ENCODE results near the gene CCDC51. TPM values are rescaled to one million over a fixed set of nuclear protein-coding genes. Genes with fewer than 3 reads are reported as not detected.

Gene CCDC51
- total and polyA plus RNA-seq, 2 donors from 2014 or later: 13.8 to 32.8 TPM

DNA sequence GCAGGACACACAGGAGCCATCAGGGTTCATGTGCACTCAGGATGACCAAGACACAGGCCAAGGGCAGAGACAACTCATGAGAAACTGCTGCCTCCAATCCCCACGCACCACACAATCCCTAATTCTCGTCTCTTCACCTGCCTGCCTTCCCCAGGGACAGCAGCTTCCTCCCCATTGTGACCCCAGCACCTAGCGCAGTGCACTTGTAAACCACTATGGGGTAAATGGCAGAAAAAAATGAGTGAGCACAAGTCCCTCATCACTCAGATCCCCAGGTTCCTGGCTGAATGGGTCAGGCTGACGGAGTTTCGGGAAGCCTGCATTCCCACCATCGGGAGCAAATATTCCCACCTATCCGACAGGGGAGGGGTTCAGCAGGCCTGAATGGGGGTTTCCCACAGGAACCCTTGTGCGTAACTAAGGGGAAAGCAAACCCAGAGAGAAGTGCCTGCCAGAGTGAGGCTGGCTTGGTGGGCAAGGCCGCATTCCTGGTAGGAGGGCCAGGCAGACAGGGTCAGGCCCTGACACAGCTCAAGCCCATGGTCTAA is 28.8 kb downstream of the CCDC51 start:
- Histone ChIP-seq H3K9me3 (ENCODE audit: control insufficient read depth in 2 of 3, insufficient read depth in 1 of 3, low read length in 3 of 3) (no peaks in the 10 kb centered on the region), H3K36me3 (ENCODE audit: control insufficient read depth in 2 of 3, insufficient read depth in 3 of 3, low read length in 3 of 3) (peaks cover 4 to 77% (median 66%) of the 10 kb centered on the region in 3 donors), H3K4me1 (ENCODE audit: control insufficient read depth in 2 of 3, insufficient read depth in 2 of 3, low read depth in 1 of 3, low read length in 3 of 3) (no peaks in the 10 kb centered on the region), H3K9ac (ENCODE audit: low read length in 3 of 3) (no peak overlapping the region), H3K27me3 (ENCODE audit: control insufficient read depth, insufficient read depth, low read length) (no peaks in the 10 kb centered on the region), H3K4me3 (ENCODE audit: low read length in 3 of 3) (no peak overlapping the region), H3K27ac (ENCODE audit: low read depth in 2 of 2, low read length in 2 of 2) (no peak overlapping the region)
- intact Hi-C loops (cut with DNase I): no loop called here
- TF ChIP-seq, protein P1, sequence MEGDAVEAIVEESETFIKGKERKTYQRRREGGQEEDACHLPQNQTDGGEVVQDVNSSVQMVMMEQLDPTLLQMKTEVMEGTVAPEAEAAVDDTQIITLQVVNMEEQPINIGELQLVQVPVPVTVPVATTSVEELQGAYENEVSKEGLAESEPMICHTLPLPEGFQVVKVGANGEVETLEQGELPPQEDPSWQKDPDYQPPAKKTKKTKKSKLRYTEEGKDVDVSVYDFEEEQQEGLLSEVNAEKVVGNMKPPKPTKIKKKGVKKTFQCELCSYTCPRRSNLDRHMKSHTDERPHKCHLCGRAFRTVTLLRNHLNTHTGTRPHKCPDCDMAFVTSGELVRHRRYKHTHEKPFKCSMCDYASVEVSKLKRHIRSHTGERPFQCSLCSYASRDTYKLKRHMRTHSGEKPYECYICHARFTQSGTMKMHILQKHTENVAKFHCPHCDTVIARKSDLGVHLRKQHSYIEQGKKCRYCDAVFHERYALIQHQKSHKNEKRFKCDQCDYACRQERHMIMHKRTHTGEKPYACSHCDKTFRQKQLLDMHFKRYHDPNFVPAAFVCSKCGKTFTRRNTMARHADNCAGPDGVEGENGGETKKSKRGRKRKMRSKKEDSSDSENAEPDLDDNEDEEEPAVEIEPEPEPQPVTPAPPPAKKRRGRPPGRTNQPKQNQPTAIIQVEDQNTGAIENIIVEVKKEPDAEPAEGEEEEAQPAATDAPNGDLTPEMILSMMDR (IDR thresholded peaks at IDR 0.05; ENCODE audit: borderline replicate concordance, extremely low read depth, insufficient read depth): no peak
- DNase-seq: peak in 2 of 5 donors; percentile 5 to 37
- no peak for FAIRE-seq

DNA sequence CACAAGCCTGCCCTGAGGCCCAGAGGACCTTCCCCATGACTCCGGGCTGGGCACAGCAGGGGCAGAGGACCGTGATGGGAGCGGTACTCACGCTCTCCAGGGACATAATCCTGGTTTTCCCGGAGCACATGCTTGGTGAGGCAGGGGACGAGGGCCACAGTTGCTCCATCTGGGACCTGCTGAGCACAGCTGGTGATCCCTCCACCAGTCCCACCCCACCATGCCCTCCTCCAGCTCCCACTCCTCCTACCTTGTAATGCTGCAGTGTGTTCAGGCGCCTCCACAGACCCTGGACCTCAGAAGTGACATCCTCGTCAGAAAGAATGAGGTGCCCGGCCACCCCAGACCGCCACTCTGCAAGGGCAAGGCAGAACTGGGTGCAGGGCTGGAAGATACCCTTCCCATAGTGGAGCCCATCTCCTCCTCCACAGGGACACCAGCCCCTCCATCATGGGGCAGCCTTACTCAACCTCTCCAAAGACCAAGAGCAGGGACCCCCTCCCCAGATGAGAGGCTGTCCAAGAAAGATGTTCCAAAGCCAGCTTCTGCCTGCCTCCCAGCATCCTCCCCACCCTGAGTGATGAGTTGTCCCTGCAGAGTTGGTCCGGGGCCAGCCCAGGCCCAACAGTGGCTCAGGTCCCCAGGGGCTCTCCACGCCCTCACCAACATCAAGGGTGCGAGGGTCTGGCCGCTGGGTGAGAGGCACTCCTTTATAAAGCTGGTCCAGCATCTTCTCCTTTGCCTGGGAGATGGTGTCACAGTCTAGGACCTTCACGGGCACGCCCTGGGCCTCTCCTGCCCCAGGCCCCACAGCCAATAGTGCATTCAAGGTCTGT is 29.5 kb downstream of the CCDC51 start:
- H3K9ac ChIP-seq (ENCODE audit: low read length in 3 of 3): no peak overlapping the region
- peaks cover 4 to 74% (median 63%) of the 10 kb centered on the region in 3 donors for H3K36me3 ChIP-seq (ENCODE audit: control insufficient read depth in 2 of 3, insufficient read depth in 3 of 3, low read length in 3 of 3)
- H3K4me1 ChIP-seq (ENCODE audit: control insufficient read depth in 2 of 3, insufficient read depth in 2 of 3, low read depth in 1 of 3, low read length in 3 of 3): no peaks in the 10 kb centered on the region
- intact Hi-C loops (cut with DNase I): no loop called here
- no peak overlapping the region for H3K4me3 ChIP-seq (ENCODE audit: low read length in 3 of 3)
- H3K9me3 ChIP-seq (ENCODE audit: control insufficient read depth in 2 of 3, insufficient read depth in 1 of 3, low read length in 3 of 3): no peaks in the 10 kb centered on the region
- TF ChIP-seq, protein P1 (IDR thresholded peaks at IDR 0.05; ENCODE audit: borderline replicate concordance, extremely low read depth, insufficient read depth): no peak
- no peaks in the 10 kb centered on the region for H3K27me3 ChIP-seq (ENCODE audit: control insufficient read depth, insufficient read depth, low read length)
- no peak overlapping the region for H3K27ac ChIP-seq (ENCODE audit: low read depth in 2 of 2, low read length in 2 of 2)
- DNase-seq (peak in 2 of 5 donors; percentile 7 to 51), FAIRE-seq (no peak)

GRCh38 chr3:48409291-48410201 is 30.4 kb downstream of the CCDC51 start:
- H3K4me3 ChIP-seq (ENCODE audit: low read length in 3 of 3): no peak overlapping the region
- FAIRE-seq (no peak), DNase-seq (peak in 3 of 5 donors; percentile 4 to 66 (median 31))
- no peaks in the 10 kb centered on the region for H3K4me1 ChIP-seq (ENCODE audit: control insufficient read depth in 2 of 3, insufficient read depth in 2 of 3, low read depth in 1 of 3, low read length in 3 of 3)
- peaks cover 4 to 66% (median 61%) of the 10 kb centered on the region in 3 donors for H3K36me3 ChIP-seq (ENCODE audit: control insufficient read depth in 2 of 3, insufficient read depth in 3 of 3, low read length in 3 of 3)
- no peaks in the 10 kb centered on the region for H3K9me3 ChIP-seq (ENCODE audit: control insufficient read depth in 2 of 3, insufficient read depth in 1 of 3, low read length in 3 of 3)
- H3K9ac ChIP-seq (ENCODE audit: low read length in 3 of 3): no peak overlapping the region
- H3K27me3 ChIP-seq (ENCODE audit: control insufficient read depth, insufficient read depth, low read length): no peaks in the 10 kb centered on the region
- H3K27ac ChIP-seq (ENCODE audit: low read depth in 2 of 2, low read length in 2 of 2): no peak overlapping the region
- TF ChIP-seq, protein P1 (IDR thresholded peaks at IDR 0.05; ENCODE audit: borderline replicate concordance, extremely low read depth, insufficient read depth): no peak
- intact Hi-C loops (cut with DNase I): no loop called here
